ENCODE results near the gene RAB10.

GRCh38 chr2:26089337-26089736 is 55.5 kb downstream of the RAB10 start:
- TF ChIP-seq CTCF (IDR thresholded peaks at IDR 0.05; ENCODE audit: low read depth, low read length) (no peak), EZH2phosphoT487 (IDR thresholded peaks at IDR 0.05; ENCODE audit: low read depth) (no peak)
